Right atrium auricular region (tissue), 2 donors: ENCODE data around the gene LARP4B. TPM values are rescaled to one million over a fixed set of nuclear protein-coding genes. Genes with fewer than 3 reads are reported as not detected.

Experiments used
- DNase-seq: peaks from one replicate; pipeline ENCODE4 v3.0.0-alpha.2; 2019; ENCODE audit warnings: low spot score
- H3K27ac ChIP-seq, 2 donors: fragments of 200-600 bp; sonication (generic); 1 replicate in 1 of 2; 2 replicates in 1 of 2; pipeline ENCODE4 v1.5.1; 2016 to 2019
- H3K27me3 ChIP-seq, 2 donors: fragments of 200-600 bp; sonication (generic); one replicate each; pipeline versions ENCODE4 v1.5.1 to v1.6.0; 2017 to 2019
- H3K36me3 ChIP-seq: fragments of 200-600 bp; sonication (generic); one replicate; pipeline ENCODE4 v1.5.1; 2016
- H3K4me1 ChIP-seq, 2 donors: fragments of 200-600 bp; sonication (generic); one replicate each; pipeline versions ENCODE4 v1.5.1 to v1.6.0; 2017 to 2019
- H3K4me3 ChIP-seq, 2 donors: fragments of 200-600 bp; sonication (generic); 1 replicate in 1 of 2; 2 replicates in 1 of 2; pipeline ENCODE4 v1.5.1; 2017 to 2019; ENCODE audit warnings: mild to moderate bottlenecking in 1 of 2, moderate library complexity in 1 of 2
- H3K9me3 ChIP-seq, 2 donors: fragments of 200-600 bp; sonication (generic); one replicate each; pipeline ENCODE4 v1.5.1; 2019
- total RNA-seq, 2 donors: library from RNA; depleted of rRNA; stranded (reverse); fragments of >200 nt; gene quantifications; one replicate each; pipeline ENCODE4 v1.1.0, GENCODE V29; 2016
- TF ChIP-seq, protein P1 (sequence below), 2 donors: fragments of 200-600 bp; sonication (generic); IDR thresholded peaks; one replicate each; pipeline ENCODE4 v1.5.1; 2019; ENCODE audit warnings: antibody characterized with exemption in 2 of 2

The LARP4B gene
- total RNA-seq, 2 donors from 2014 or later, result 24.2 to 26.1 TPM

- no peaks in the 10 kb centered on the region for H3K4me1 ChIP-seq
- no peaks in the 10 kb centered on the region for H3K9me3 ChIP-seq
- no peak overlapping the region for H3K27ac ChIP-seq
- no peak for DNase-seq
- H3K27me3 ChIP-seq, result no peaks in the 10 kb centered on the region
- no peaks in the 10 kb centered on the region for H3K36me3 ChIP-seq
- no peak overlapping the region for H3K4me3 ChIP-seq
- TF ChIP-seq, protein P1, sequence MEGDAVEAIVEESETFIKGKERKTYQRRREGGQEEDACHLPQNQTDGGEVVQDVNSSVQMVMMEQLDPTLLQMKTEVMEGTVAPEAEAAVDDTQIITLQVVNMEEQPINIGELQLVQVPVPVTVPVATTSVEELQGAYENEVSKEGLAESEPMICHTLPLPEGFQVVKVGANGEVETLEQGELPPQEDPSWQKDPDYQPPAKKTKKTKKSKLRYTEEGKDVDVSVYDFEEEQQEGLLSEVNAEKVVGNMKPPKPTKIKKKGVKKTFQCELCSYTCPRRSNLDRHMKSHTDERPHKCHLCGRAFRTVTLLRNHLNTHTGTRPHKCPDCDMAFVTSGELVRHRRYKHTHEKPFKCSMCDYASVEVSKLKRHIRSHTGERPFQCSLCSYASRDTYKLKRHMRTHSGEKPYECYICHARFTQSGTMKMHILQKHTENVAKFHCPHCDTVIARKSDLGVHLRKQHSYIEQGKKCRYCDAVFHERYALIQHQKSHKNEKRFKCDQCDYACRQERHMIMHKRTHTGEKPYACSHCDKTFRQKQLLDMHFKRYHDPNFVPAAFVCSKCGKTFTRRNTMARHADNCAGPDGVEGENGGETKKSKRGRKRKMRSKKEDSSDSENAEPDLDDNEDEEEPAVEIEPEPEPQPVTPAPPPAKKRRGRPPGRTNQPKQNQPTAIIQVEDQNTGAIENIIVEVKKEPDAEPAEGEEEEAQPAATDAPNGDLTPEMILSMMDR (IDR thresholded peaks at IDR 0.05), result no peak
These were observed 38.1 kb upstream of the LARP4B start for GRCh38 chr10:969473-970150.

GRCh38 chr10:968546-969199, 37.2 kb upstream of the LARP4B start:
- Histone ChIP-seq H3K36me3 (no peaks in the 10 kb centered on the region), H3K27me3 (no peaks in the 10 kb centered on the region), H3K27ac (no peak overlapping the region), H3K4me3 (no peak overlapping the region), H3K4me1 (no peaks in the 10 kb centered on the region), H3K9me3 (no peaks in the 10 kb centered on the region)
- no peak for DNase-seq
- TF ChIP-seq, protein P1 (IDR thresholded peaks at IDR 0.05), result no peak

GRCh38 chr10:966466-967235, 35.1 kb upstream of the LARP4B start:
- no peak overlapping the region for H3K4me3 ChIP-seq

DNA sequence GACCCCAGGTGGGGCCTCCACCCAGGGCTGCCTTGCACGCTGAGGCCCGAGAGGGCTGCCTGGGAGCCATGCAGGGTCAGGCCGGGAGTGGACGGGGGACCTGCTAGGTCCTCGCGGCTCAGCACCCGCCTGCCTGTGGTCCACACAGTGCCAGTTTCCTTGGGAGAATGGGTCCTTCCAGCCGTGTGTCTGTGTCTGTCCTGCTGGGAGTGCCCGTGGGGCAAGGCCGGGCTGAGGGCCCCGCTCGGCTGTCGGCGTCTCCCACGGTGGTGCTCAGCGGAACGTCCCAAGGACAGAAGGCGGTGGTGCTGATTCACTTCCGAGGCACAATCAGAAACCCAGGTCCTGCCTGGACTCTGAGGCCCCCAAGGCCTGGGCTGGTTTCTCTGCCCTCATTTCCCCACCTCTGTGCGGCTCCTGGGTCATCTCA, 33.5 kb upstream of the LARP4B start:
- DNase-seq, result no peak
- TF ChIP-seq, protein P1 (IDR thresholded peaks at IDR 0.05), result no peak
- Histone ChIP-seq H3K4me3 (no peak overlapping the region), H3K36me3 (no peaks in the 10 kb centered on the region), H3K27ac (no peak overlapping the region), H3K9me3 (no peaks in the 10 kb centered on the region), H3K27me3 (no peaks in the 10 kb centered on the region), H3K4me1 (no peaks in the 10 kb centered on the region)

More at GRCh38 chr10:966466-967235, 35.1 kb upstream of the LARP4B start:
- H3K27me3 ChIP-seq, result no peaks in the 10 kb centered on the region
- no peak overlapping the region for H3K27ac ChIP-seq
- TF ChIP-seq, protein P1 (IDR thresholded peaks at IDR 0.05), result no peak
- no peaks in the 10 kb centered on the region for H3K4me1 ChIP-seq
- no peaks in the 10 kb centered on the region for H3K36me3 ChIP-seq
- no peak for DNase-seq
- H3K9me3 ChIP-seq, result no peaks in the 10 kb centered on the region

DNA sequence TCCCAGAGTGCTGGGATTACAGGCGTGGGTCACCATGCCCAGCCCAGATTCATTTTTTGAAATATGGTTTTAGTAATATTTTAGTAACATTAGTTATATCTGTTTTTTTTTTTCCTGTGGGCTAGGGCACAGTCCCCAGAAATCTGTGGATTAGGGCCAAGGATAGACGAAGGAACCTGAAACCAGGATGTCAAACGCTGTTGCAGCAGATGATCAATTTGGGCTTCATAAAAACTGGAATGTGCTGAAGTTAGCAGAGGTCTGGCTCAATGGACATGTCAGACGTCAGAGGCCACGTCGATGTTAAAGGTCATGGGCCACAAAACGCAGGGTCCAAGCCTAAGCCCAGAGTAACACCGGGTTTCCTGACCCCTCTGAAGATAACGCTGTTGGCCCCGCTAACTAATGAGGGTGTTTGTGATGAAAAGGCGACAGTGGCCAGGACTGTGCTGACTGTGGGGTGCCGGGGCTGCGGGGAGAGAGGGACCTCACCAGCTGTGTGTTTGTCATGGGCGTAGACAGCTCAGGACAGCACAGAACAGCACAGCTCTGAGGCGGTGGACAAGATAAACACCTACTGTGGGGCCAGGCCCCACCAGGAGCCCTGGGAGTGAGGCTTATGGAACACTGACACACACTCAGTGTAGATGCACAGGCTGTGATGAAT, 32.9 kb upstream of the LARP4B start:
- TF ChIP-seq, protein P1 (IDR thresholded peaks at IDR 0.05), result no peak
- Histone ChIP-seq H3K4me1 (no peaks in the 10 kb centered on the region), H3K9me3 (no peaks in the 10 kb centered on the region), H3K27me3 (no peaks in the 10 kb centered on the region), H3K27ac (no peak overlapping the region), H3K4me3 (no peak overlapping the region), H3K36me3 (no peaks in the 10 kb centered on the region)
- DNase-seq, result no peak
